Bronchial epithelial cell (primary cell): ENCODE results near the gene CHKB. TPM values are rescaled to one million over a fixed set of nuclear protein-coding genes. Genes with fewer than 3 reads are reported as not detected.

ENCODE experiments used
- DNase-seq: peaks from one replicate; pipeline ENCODE4 v3.0.0-alpha.2; 2010; ENCODE audit warnings: low read depth
- FAIRE-seq: peaks from 2 replicates; lab custom pipeline; 2011; peaks lifted over from hg19 to GRCh38; lab: Jason Lieb, UNC
- H3K27me3 ChIP-seq: 2 replicates; pipeline ENCODE4 v1.5.1; 2011; ENCODE audit warnings: low read length; ENCODE audit not compliant: control insufficient read depth, insufficient read depth
- H3K36me3 ChIP-seq: 2 replicates; pipeline ENCODE4 v1.5.1; 2011; ENCODE audit warnings: low read length; ENCODE audit not compliant: control insufficient read depth, insufficient read depth
- H3K4me3 ChIP-seq: 2 replicates; pipeline ENCODE4 v1.5.1; 2011; ENCODE audit warnings: mild to moderate bottlenecking, low read depth, low read length, control low read depth
- total RNA-seq: library from RNA; depleted of rRNA; stranded (reverse); fragments of >200 nt; gene quantifications from 2 replicates; pipeline ENCODE4 v1.2.1, GENCODE V29; 2014
- TF ChIP-seq, protein P1 (sequence below): IDR thresholded peaks from 2 replicates; pipeline ENCODE4 v1.5.1; 2011; ENCODE audit warnings: mild to moderate bottlenecking, moderate library complexity, low read length, control low read depth, inconsistent platforms; ENCODE audit not compliant: insufficient read depth, severe bottlenecking

Gene CHKB, protein sequence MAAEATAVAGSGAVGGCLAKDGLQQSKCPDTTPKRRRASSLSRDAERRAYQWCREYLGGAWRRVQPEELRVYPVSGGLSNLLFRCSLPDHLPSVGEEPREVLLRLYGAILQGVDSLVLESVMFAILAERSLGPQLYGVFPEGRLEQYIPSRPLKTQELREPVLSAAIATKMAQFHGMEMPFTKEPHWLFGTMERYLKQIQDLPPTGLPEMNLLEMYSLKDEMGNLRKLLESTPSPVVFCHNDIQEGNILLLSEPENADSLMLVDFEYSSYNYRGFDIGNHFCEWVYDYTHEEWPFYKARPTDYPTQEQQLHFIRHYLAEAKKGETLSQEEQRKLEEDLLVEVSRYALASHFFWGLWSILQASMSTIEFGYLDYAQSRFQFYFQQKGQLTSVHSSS
- total RNA-seq, result 27.6 and 34.3 TPM in 2 replicates

DNA sequence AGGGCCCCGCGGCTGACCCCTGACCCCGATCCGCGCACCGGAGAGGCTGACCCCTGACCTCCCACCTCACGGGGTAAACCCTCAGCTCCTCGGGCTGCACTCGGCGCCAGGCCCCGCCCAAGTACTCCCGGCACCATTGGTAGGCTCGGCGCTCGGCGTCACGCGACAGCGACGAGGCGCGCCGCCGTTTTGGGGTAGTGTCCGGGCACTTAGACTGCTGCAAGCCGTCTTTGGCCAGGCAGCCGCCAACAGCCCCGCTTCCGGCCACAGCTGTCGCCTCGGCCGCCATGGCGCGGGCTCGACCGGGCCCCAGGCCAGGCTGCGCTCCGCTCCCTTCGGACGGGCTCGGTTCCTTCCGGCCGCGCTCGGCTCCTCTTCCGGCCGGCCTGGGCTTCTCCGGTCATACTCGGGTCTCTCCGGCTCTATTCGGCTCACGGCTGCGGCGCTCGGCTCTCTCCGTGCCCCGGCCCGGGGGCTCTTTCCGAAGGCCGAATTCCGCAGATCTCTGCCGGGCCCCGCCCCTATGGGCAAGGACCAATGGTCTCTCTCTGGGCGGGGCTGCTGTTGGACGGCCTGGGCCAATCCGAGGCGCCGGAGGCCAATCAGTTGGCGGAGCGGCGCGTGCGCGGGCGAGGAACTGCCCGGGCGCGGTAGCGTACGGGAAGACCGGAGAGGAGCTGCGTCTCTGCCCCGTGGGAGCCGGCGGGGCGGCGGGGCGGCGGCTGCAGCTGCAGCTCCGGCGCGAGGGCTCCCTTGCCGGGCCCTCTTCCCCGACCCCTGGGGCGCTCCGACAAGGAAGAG, at the start of gene CHKB:
CHKB (minus strand) TSS at position 357 of the 801 bp plus-strand sequence; CDS start at position 289, 68 bp downstream.
- DNase-seq, result peak; percentile 90
- Histone ChIP-seq H3K36me3 (peaks cover 13% of the 10 kb centered on the region), H3K27me3 (no peaks in the 10 kb centered on the region), H3K4me3 (peak within 1 kb of the TSS; percentile 82)
- no peak for FAIRE-seq
- TF ChIP-seq, protein P1, sequence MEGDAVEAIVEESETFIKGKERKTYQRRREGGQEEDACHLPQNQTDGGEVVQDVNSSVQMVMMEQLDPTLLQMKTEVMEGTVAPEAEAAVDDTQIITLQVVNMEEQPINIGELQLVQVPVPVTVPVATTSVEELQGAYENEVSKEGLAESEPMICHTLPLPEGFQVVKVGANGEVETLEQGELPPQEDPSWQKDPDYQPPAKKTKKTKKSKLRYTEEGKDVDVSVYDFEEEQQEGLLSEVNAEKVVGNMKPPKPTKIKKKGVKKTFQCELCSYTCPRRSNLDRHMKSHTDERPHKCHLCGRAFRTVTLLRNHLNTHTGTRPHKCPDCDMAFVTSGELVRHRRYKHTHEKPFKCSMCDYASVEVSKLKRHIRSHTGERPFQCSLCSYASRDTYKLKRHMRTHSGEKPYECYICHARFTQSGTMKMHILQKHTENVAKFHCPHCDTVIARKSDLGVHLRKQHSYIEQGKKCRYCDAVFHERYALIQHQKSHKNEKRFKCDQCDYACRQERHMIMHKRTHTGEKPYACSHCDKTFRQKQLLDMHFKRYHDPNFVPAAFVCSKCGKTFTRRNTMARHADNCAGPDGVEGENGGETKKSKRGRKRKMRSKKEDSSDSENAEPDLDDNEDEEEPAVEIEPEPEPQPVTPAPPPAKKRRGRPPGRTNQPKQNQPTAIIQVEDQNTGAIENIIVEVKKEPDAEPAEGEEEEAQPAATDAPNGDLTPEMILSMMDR, result no peak

DNA sequence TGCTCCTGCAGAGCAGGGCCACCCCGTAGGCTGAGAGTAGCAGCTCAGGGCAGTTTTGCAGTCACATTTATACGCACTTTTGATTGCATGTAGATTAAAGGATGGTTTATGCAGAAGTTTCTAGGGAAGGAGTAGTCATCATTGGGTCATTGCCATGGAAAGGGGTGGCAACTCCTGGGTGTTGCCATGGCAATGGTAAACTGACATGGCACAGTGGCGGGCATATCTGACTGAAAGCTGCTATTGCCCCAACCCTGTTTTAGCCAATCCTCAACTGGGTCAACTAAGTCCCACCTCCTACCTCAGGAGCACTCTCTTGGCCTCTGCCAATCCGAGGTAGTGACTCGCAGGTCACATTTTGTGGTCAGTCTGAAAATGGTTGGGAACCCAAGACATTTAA, 47.7 kb upstream of the CHKB start:
- no peak for FAIRE-seq
- TF ChIP-seq, protein P1, result no peak
- no peak for DNase-seq

DNA sequence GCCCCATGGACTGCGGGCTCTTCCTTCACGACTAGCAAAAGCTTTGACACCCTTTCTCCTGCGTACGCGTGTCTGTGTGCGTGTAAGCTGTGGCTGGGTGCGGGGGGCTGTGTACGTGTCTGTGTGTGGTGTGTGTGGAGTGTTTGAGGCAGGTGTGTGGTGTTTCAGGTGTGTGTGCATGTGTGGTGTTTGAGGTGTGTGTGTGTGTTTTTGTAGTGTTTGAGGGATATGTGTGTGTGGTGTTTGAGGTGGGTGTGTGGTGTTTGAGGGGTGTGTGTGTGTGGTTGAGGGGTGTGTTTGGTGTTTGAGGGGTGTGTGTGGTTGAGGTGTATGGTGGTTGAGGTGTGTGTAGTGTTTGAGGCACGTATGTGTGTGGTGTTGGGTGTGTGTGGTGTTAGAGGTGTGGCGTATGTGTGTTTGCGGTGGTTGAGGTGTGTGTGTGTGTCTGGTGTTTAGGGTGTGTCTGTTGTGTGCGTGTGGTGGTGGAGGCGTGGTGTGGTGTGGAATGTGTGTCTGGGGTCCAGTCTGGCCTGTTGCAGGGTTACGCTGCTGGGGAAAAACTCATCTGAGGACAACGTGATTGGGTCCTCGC, 46.0 kb upstream of the CHKB start:
- DNase-seq (no peak), FAIRE-seq (peak; percentile 98)
- H3K4me3 ChIP-seq, result peak overlapping the region; percentile 91
- no peaks in the 10 kb centered on the region for H3K27me3 ChIP-seq
- peaks cover 8% of the 10 kb centered on the region for H3K36me3 ChIP-seq
- TF ChIP-seq, protein P1, result no peak

More for the DNA sequence above, 47.7 kb upstream of the CHKB start:
- no peak overlapping the region for H3K4me3 ChIP-seq
- H3K27me3 ChIP-seq, result no peaks in the 10 kb centered on the region
- peaks cover 6% of the 10 kb centered on the region for H3K36me3 ChIP-seq

DNA sequence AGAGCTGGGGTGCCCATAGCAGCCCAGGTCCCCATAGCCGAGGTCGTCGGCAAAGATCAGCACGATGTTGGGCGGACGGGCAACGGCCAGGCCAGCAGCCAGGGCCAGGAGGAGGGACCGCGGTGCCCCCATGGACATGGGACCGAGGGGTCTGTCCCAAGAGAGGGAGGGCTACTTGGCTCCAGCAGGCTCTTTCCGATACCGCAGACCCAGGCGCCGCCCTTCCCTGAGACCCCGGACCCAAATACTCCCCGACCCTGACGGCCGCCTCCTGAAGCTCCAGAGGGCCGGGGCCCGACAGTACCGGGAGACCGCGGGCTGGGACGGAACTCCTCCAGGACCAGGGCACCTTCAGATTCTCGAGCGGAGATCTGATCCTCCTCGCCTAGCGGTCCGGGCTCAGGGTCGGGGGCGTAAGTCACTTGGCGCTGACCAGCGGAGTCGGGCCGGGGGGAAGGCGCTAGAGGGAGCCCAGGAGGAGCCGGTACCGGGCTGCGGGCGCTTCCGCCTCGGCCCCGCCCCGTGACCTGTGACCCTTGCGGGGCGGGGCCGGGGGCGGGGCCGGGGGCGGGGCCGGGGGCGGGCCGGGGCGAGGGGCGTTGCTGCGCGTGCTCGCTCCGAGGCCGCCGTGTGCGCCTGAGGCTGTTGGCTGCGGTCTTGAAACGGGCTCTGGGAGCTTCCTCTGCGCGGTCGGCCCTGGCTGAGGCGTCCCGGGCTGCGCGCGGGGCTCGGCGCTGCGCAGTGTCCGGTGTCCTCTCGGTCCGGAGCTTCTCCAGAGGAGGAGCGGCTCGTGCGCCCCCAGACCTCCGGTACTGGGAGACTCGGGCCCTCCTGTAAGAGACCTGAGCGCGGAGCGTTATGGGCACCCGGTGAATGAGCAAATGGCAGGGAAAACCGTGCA, 45.2 kb upstream of the CHKB start, which contains the start of gene ARSA:
ARSA (minus strand) TSS at position 511 of the 901 bp plus-strand sequence; CDS start at position 138, 373 bp downstream.
- DNase-seq (peak; percentile 60), FAIRE-seq (no peak)
- peak within 1 kb of the TSS; percentile 91 for H3K4me3 ChIP-seq
- no peaks in the 10 kb centered on the region for H3K27me3 ChIP-seq
- H3K36me3 ChIP-seq, result peaks cover 8% of the 10 kb centered on the region
- TF ChIP-seq, protein P1, result peak; percentile 56
